ENCODE measurements around the gene BTBD16. TPM values are rescaled to one million over a fixed set of nuclear protein-coding genes. Genes with fewer than 3 reads are reported as not detected.

BTBD16 gene
- total RNA-seq, 4 donors from 2014 or later = 0.42 to 1.2 TPM; not detected in 2

DNA sequence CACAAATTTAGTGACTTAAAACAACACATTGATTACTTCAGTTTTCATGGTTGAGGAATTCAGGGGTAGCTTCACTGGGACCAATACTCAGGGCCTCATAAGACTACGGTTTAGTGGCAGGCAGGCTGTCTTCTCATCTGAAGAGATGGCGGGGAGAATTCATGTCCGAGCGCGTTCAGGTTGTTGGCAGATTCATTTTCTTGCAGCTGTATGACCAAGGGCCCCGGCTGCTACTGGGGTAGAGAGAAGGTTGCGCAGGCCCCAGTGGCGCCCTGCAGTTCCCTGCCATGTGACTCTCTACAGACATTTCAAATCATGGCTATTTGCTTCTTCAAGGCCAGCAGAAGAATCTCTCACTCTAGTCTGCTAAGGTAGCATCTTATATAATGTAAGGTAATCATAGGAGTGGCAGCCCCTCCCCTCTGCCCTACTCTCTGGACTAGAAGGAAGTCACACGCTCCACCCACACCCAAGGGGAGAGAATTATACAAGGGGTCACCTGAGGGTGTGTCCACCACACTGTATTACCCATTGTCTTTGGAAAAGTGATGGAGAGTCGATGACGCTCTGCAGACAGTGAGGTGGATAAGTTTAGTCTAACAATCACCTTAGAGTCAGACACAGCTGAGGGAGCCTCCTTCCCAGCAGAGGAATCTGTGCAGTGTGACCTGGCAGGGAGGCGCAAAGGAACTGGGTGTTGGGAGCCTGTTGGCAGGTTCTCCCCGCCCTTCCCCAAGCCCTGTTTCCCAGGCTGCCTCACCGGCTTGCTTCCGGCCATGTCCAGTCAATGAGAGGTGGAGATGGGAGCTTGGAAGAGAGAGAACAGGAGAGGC, 67.7 kb downstream of the BTBD16 start:
- Histone ChIP-seq H3K4me1 (peaks cover 0 to 11% (median 3%) of the 10 kb centered on the region in 4 donors), H3K27ac (no peak overlapping the region), H3K36me3 (no peaks in the 10 kb centered on the region), H3K27me3 (no peaks in the 10 kb centered on the region), H3K4me3 (no peak overlapping the region), H3K9me3 (no peaks in the 10 kb centered on the region)
- TF ChIP-seq, protein P1, sequence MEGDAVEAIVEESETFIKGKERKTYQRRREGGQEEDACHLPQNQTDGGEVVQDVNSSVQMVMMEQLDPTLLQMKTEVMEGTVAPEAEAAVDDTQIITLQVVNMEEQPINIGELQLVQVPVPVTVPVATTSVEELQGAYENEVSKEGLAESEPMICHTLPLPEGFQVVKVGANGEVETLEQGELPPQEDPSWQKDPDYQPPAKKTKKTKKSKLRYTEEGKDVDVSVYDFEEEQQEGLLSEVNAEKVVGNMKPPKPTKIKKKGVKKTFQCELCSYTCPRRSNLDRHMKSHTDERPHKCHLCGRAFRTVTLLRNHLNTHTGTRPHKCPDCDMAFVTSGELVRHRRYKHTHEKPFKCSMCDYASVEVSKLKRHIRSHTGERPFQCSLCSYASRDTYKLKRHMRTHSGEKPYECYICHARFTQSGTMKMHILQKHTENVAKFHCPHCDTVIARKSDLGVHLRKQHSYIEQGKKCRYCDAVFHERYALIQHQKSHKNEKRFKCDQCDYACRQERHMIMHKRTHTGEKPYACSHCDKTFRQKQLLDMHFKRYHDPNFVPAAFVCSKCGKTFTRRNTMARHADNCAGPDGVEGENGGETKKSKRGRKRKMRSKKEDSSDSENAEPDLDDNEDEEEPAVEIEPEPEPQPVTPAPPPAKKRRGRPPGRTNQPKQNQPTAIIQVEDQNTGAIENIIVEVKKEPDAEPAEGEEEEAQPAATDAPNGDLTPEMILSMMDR (IDR thresholded peaks at IDR 0.05) = no peak
- TF ChIP-seq POLR2A (IDR thresholded peaks at IDR 0.05) (no peak), EP300 (IDR thresholded peaks at IDR 0.05) (no peak)
- DNase-seq (ENCODE audit: low spot score in 2 of 2) = no peak
- 84 to 90% methylated on average over 15 of the region's 15 CpGs for WGBS, 2 donors

DNA sequence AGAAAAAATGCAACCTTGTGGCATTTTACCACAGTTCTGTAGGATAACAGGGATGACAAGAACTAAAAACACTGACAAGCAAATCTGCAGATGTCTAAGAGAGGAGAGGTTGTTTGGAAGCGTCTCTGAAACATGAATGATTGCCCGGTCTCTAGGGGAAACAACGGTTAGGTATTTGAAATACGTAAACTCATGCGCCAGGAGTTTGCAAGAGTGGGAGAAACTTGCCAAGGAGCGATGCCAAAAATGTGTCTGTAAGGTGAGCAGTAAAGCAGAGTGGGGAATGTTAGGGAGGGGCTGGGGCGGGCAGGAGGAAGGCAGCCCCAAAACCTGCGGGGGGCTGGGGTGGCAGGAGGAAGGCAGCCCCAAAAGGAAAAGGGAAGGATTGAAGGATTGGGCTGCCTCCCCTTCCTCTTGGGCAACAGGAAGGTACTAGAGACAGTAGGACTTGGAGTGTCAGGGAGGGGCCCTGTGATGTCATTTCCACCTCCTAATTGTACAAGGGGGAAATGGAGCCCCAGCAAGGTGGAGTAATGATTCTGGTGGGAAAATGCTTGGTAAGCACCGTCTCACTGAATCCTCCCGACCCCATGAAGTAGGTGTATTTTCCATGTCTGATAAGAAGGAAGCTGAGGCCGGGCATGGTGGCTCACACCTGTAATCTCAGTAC, 70.2 kb downstream of the BTBD16 start:
- TF ChIP-seq EP300 (IDR thresholded peaks at IDR 0.05) (no peak), POLR2A (IDR thresholded peaks at IDR 0.05) (no peak)
- TF ChIP-seq, protein P1 (IDR thresholded peaks at IDR 0.05) = no peak
- WGBS, 2 donors = 72 to 76% methylated on average over 11 of the region's 11 CpGs

GRCh38 chr10:122342293-122343134, 71.4 kb downstream of the BTBD16 start:
- DNase-seq (ENCODE audit: low spot score in 2 of 2) = peak in 1 of 2 donors; percentile 46
- Histone ChIP-seq H3K27ac (no peak overlapping the region), H3K4me3 (no peak overlapping the region), H3K9me3 (peaks cover 0 to 13% (median 0%) of the 10 kb centered on the region in 4 donors), H3K4me1 (peaks cover 0 to 21% (median 4%) of the 10 kb centered on the region in 4 donors), H3K27me3 (no peaks in the 10 kb centered on the region), H3K36me3 (no peaks in the 10 kb centered on the region)
- TF ChIP-seq, protein P1 (IDR thresholded peaks at IDR 0.05) = peak; percentile 67 to 85 (median 74)
- TF ChIP-seq EP300 (IDR thresholded peaks at IDR 0.05) = no peak
- 52 to 64% methylated on average over 8 of the region's 8 CpGs for WGBS, 2 donors

More for the DNA sequence above, 70.2 kb downstream of the BTBD16 start:
- Histone ChIP-seq H3K9me3 (peaks cover 0 to under 1% (median 0%) of the 10 kb centered on the region in 4 donors), H3K27me3 (no peaks in the 10 kb centered on the region), H3K4me1 (peaks cover 0 to 21% (median 4%) of the 10 kb centered on the region in 4 donors), H3K27ac (no peak overlapping the region), H3K4me3 (no peak overlapping the region), H3K36me3 (no peaks in the 10 kb centered on the region)
- DNase-seq (ENCODE audit: low spot score in 2 of 2) = no peak

DNA sequence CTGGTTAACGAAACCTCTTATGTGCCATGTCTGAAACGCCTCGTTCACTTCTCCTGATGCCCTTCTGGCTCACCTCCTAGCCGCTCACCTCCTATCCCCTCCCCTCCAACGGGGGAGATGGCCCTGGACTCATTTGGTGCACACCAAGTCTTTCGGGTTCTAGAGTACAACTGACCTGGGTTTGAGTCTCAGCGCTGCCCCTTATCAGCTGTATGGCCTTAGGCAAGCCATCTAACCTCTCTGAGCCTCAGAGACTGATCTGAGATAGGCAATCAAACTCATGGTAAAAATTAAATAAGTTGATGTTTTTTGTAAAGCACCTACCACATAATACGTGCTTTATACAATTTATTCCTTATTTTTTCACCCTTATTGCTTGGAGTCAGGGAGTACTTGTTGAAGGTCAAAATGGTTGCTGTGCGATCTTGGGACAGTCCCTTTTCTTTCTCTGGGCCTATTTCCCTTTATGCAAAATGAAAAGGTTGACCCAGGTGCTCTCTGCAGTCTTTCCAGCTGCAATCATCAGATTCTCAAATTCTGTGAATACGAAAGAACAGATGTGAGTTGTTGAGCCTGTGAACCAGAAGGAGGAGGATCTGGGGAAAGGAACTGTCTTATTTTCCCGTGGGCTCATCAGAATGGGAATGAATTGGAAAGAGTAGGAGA, 72.2 kb downstream of the BTBD16 start:
- no peak for DNase-seq (ENCODE audit: low spot score in 2 of 2)
- TF ChIP-seq EP300 (IDR thresholded peaks at IDR 0.05) = no peak
- no peak for TF ChIP-seq POLR2A (IDR thresholded peaks at IDR 0.05)
- TF ChIP-seq, protein P1 (IDR thresholded peaks at IDR 0.05) = no peak
- WGBS, 2 donors = 85 to 92% methylated on average over 11 of the region's 11 CpGs
- Histone ChIP-seq H3K9me3 (peaks cover 0 to 13% (median 0%) of the 10 kb centered on the region in 4 donors), H3K4me1 (peaks cover 0 to 21% (median 4%) of the 10 kb centered on the region in 4 donors), H3K27me3 (no peaks in the 10 kb centered on the region), H3K4me3 (no peak overlapping the region), H3K36me3 (no peaks in the 10 kb centered on the region), H3K27ac (no peak overlapping the region)

Measured in tibial nerve (tissue), 4 donors.